T follicular helper cell (primary cell): ENCODE measurements around the gene PLOD2.

Source experiments
- DNase-seq: peaks from one replicate; pipeline ENCODE4 v3.0.0-alpha.2; 2020; ENCODE audit warnings: low read depth

The PLOD2 gene

GRCh38 chr3:146166415-146166821 lies 5.4 kb upstream of the PLOD2 start:
- no peak for DNase-seq

GRCh38 chr3:146165877-146166276 lies 4.9 kb upstream of the PLOD2 start:
- DNase-seq = no peak

GRCh38 chr3:146164971-146165769 lies 4.2 kb upstream of the PLOD2 start:
- no peak for DNase-seq

- DNase-seq = no peak
Measured at GRCh38 chr3:146164506-146164905, 3.5 kb upstream of the PLOD2 start.

DNA sequence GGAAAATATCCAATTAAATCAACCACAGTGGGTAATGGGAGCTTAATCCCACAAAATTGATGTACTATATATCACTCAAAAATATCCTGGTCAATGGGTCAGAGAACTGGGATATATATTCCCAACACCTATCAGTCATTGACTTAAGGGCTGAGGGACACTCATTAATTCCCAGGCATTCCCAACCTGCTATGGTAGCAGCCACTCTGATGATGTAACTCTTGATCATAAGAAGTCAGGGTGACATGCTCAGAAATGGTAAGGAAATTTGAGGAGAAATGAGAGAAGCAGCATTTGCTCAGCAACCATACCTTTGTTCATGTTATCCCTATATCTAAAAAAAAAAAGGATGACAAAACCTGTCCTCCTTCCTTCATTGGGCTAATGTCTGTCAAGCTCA lies 3.1 kb upstream of the PLOD2 start:
- DNase-seq = no peak

- no peak for DNase-seq
Measured at GRCh38 chr3:146163584-146163983, 2.6 kb upstream of the PLOD2 start.

DNA sequence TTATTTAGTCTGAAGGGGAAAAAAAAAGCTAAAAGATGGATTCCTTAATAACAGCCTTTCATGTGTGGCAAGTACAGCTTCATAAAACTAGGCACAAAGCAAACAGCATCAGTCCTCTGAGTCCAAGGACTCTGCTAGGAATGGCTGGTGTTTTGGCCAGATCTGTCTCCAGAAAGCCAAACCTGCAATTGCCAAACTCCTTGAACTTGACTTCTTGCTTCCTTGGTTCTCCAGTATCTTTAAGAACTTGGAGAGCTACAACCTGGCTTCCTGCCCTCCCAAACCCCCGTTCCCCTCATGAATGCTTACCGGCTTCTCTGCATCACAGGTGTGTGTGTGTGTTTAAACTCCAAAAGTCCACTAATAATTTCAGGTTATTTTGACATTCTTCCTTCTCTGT lies 1.6 kb upstream of the PLOD2 start:
- DNase-seq = no peak

DNA sequence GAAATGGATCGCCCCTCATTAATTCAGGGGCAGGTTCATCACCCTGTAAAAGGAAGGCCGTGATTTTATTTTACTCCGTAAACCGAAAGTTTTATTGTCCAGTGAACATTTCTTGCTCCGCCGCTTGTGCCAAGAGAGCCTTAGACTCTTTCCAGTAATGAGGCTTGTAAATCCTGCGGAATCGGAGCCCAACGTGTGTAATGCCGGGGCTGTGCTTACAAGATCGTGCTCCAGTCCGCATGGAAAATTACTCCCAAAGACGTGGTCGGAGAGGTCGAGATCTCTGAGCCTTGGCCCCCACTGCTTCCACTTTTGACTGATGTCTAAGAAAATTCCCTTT lies 649 bp upstream of the PLOD2 start:
- no peak for DNase-seq

DNA sequence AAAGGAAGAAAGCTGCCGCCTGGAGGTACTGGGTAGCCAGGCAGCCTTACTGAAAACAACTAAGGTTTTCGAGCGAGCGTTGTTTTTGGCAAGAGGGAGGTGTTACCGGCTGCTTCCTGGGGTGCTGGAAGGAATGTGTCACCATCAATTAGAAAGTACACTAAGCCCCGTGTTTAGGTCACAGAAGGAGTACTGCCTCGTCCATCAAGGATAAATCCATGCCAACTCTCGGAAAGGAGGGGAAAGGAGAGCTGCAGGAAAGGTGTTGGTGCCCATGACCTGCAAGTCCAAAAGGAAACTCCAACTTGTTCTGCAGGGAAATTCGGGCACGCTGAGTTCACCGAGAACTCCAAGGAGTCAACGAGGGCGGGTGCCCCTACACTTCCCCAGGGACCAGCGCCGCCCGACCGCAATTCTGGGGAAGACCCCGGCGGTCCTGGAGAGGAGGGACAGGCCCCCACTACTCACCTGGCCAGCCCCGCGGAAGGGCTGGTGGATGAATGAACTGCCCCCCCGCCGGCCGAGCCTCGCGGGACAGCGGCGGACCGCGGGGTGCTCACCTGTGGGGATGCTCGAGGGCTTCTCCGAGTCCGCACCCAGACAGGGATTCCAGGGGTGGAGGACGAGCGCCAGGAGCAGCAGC lies 542 bp downstream of the PLOD2 start:
- no peak for DNase-seq

GRCh38 chr3:146159616-146160320 lies 1.2 kb downstream of the PLOD2 start:
- DNase-seq = no peak

DNA sequence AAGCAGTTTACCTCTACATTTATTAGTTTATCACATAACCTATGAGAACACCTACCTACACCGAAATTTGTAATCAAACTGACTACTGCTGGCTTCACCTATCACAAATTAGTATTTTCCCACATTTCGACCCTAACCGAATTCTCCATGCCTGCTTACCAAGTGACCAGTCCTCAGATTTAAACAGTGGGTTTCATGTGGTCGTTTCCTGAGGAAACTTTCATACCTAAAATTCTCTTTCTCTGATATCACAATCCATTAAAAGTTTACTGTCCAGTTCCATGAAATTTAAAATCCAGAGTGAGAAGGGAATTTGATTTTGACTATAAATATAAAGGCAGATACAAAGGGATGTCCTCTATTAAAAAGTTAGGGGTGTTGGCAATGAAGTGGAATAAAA lies 1.9 kb downstream of the PLOD2 start:
- no peak for DNase-seq

GRCh38 chr3:146157325-146158060 lies 3.5 kb downstream of the PLOD2 start:
- no peak for DNase-seq

DNA sequence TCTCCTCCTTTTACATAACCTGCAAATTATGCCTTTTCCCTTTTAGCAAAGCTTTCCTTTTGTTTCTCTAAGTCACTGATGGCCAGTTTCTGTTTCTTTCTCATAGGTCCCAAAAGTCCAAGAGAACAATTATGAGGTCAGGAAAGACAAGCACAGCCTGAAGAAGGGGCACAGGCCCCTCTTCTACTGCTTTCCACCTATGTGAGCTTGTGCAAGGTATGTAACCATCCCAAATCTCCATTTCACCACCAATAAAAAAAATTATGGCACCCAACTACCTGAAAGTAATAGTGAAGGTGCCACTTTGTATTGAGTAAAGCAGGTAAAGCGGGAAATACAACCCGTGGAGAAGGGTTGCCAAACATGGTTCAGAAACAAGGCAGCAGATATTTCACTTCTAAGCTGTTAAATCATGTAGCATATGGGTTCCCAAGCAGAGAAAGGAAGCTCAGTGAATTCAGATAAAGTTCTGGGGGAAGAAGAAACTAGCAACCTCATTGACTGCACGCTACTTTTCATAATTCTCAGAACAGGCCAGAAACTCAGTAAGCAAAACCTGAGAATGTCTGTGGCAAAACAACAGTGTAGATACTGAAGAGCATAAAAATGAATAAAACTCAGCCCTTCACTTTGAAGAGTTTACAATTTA lies 4.2 kb downstream of the PLOD2 start:
- no peak for DNase-seq

- no peak for DNase-seq
Measured at GRCh38 chr3:146156095-146156494, 4.9 kb downstream of the PLOD2 start.

DNA sequence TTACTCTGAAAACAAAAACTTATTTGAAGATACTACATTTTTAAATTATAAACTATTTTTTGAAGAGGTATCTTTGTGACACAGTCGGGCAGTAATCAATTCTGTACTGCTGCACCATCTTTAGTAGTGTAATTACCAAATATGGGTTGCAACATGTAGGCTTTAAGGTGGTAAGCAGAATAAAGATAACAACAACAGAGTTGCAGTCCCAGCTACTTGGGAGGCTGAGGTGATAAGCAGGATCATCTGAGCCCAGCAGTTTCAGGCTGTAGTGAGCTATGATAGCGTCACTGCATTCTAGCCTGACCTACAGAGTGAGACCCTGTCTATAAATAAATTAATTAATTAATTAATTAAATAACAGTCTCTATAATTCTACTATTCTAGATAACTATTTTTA lies 6.0 kb downstream of the PLOD2 start:
- DNase-seq = no peak

GRCh38 chr3:146154316-146154715 lies 6.7 kb downstream of the PLOD2 start:
- DNase-seq = no peak

DNA sequence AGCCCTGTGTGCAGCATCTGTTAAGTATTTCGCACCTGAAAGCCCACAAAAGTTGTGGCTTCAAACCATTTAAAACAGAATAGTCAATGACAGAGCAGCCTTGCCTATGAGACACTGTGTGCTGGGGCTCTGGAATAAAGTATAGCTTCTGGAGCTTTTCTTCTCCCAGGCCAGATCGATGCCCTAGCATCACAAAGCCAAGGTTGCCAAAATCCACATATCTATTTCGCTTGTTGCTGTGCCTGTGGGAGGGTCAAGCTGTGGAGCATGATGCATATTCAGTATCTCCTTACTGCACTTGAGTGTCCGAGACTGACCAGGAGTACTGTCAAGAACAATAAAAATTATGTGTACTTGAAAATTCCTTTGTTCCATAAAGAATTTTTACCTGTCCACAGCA lies 7.6 kb downstream of the PLOD2 start:
- no peak for DNase-seq

- no peak for DNase-seq
Measured at GRCh38 chr3:146152834-146153233, 8.2 kb downstream of the PLOD2 start.

- no peak for DNase-seq
Measured at GRCh38 chr3:146148468-146148931, 12.5 kb downstream of the PLOD2 start.

GRCh38 chr3:146145642-146146041 lies 15.3 kb downstream of the PLOD2 start:
- DNase-seq = no peak

DNA sequence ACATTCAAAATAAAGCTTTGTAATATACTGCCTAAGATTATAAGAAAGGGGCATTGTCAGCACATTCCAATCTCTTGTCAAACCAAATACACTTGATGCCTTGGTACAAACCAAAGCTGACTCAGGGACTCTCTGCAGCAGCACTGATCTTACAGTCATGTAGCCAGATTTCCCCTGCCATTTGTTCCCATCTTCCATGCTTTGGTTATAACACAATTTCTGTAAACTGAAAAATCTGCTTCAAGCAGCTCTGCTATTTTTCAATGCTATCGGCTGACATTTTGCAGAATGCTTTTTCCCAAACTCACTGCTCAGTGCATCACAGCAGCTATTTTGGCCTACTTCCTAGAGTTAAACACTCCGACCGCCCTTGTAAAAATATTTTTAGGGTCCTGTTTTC lies 18.2 kb downstream of the PLOD2 start:
- DNase-seq = no peak

DNA sequence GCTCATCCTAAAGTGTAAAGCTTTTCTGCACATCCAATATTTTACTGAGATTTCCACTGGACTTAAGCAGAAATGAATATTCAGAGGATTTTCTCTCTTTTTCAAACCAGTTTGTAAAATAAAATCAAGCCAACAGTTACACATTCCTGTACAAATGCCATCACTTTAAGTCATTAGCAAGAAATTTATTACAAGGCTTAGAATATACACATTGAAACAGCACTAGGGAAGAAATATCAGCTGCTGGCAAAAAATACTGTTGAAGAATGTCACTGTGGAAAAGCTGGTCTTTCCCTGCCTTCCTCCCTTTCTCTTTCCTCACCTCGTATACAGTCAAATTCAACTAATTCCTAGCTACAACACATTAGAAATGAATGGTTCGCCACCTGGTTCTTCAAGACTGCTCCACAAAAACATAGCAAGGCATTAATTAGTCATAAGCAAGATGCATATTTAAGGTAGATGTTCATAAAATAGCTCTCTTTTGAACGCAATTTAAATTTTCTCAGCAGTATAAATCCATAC lies 21.3 kb downstream of the PLOD2 start:
- DNase-seq = no peak
